Cardiac muscle cell (in vitro differentiated cells and primary cell): ENCODE data around the gene IMPA2. TPM values are rescaled to one million over a fixed set of nuclear protein-coding genes. Genes with fewer than 3 reads are reported as not detected.
"Not testable (repeated sequence)": the region's sequence is repeated elsewhere in the genome, so short reads cannot be mapped to it uniquely, and the experiment has no call there.

Source experiments
- DNase-seq, 2 donors: peaks; one replicate each; pipeline versions ENCODE4 v3.0.0 to v3.0.0-alpha.2; 2010 to 2017; ENCODE audit warnings: low read depth in 1 of 2, low spot score in 1 of 2
- H3K27ac ChIP-seq: fragments of 200-600 bp; sonication (generic); 2 replicates; pipeline ENCODE4 v1.5.1; 2016
- H3K27me3 ChIP-seq: fragments of 200-600 bp; sonication (generic); 2 replicates; pipeline ENCODE4 v1.6.0; 2016; ENCODE audit warnings: control low read depth
- H3K36me3 ChIP-seq: fragments of 200-600 bp; sonication (generic); 2 replicates; pipeline ENCODE4 v1.5.1; 2016; ENCODE audit warnings: control low read depth
- H3K4me1 ChIP-seq: fragments of 200-600 bp; sonication (generic); 2 replicates; pipeline ENCODE4 v1.8.1; 2017; ENCODE audit warnings: low read depth, mild to moderate bottlenecking, mixed run types
- H3K4me3 ChIP-seq: fragments of 200-600 bp; sonication (generic); 2 replicates; pipeline ENCODE4 v1.5.1; 2016; ENCODE audit warnings: mild to moderate bottlenecking
- H3K9me3 ChIP-seq: fragments of 200-600 bp; sonication (generic); 2 replicates; pipeline ENCODE4 v1.5.1; 2017; ENCODE audit warnings: low read depth, mild to moderate bottlenecking, control low read depth
- polyA plus RNA-seq: library from polyadenylated mRNA; unstranded; fragments of >200 nt; fragmentation: Nextera tagmentation; extraction: Ambion mirVana; gene quantifications from 2 replicates; pipeline ENCODE4 v1.2.1, GENCODE V29; 2016
- total RNA-seq: library from RNA; depleted of rRNA; stranded (reverse); fragments of >200 nt; gene quantifications from 2 replicates; pipeline ENCODE4 v1.2.3, GENCODE V29; 2016
- TF ChIP-seq, protein P1 (sequence below): IDR thresholded peaks from 2 replicates; pipeline ENCODE4 v1.5.1; 2012; ENCODE audit warnings: low read depth, mild to moderate bottlenecking, low read length

Gene IMPA2
- total and polyA plus RNA-seq, 2 experiments from 2014 or later = 23.9 to 60.0 TPM

DNA sequence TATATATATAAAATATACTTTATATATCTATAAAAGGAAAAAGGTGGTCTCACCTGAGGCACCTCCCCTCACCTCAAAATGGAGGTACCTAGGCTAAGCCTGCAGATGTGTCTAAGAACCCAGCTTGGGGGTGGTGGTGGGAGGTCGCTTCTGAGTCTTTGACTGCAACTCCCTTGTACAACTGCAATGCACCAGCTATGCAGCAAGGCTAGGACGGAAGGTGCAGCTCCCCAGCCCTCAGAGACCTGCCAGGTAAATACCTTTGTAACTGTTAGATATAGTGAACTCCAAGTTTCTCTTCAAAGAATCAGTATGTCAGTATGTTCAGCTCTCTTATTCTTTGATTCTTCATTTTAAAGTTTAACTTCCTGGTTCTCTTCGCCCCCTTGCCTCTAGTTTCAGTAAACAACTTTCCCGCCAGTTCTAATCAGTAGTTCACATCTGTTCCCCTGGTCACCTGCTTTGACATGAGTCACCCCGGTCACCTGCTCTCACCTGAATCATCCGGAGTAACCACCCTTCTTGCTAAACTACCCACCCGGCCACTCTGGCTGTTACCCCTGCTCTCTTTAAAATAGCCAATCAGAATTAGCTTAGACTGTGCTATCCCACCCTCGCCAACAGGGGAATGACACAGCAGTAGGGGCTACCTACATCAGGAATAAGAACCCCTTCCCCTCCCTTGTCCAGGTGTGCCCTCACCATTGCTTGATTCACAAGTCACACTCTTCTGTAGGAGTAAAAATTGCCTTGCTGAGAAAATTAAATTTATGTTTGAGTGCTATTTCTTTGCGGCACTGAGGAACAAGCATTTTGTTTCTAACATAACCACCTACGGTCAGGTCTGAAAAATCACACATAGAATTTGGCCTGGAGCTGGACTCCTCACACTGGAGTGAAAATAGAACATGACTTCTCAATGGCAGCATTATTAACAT, 24.7 kb upstream of the IMPA2 start:
- Histone ChIP-seq H3K27me3 (no peaks in the 10 kb centered on the region), H3K4me1 (peaks cover 6% of the 10 kb centered on the region), H3K4me3 (no peak overlapping the region), H3K9me3 (no peaks in the 10 kb centered on the region), H3K36me3 (no peaks in the 10 kb centered on the region), H3K27ac (no peak overlapping the region)
- DNase-seq = no peak
- TF ChIP-seq, protein P1, sequence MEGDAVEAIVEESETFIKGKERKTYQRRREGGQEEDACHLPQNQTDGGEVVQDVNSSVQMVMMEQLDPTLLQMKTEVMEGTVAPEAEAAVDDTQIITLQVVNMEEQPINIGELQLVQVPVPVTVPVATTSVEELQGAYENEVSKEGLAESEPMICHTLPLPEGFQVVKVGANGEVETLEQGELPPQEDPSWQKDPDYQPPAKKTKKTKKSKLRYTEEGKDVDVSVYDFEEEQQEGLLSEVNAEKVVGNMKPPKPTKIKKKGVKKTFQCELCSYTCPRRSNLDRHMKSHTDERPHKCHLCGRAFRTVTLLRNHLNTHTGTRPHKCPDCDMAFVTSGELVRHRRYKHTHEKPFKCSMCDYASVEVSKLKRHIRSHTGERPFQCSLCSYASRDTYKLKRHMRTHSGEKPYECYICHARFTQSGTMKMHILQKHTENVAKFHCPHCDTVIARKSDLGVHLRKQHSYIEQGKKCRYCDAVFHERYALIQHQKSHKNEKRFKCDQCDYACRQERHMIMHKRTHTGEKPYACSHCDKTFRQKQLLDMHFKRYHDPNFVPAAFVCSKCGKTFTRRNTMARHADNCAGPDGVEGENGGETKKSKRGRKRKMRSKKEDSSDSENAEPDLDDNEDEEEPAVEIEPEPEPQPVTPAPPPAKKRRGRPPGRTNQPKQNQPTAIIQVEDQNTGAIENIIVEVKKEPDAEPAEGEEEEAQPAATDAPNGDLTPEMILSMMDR = no peak

DNA sequence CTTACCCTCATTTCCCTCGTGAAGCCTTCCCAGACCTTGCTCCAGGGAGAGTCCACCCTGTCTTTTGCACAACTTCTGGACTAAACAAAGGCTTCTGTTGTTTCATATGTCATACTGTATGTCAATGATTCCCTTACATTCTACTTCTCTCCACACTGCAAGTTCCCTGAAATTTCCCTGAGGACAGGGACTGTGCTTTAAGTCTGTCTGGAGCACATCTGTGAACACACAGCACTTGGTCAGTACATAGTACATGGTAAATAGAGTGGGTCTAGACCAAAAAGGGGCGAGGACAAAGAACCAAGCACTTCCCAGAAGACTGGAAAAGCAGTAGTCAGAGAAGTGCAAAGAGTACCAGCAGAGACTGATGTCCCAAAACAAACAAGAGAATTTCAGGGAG, 23.7 kb upstream of the IMPA2 start:
- Histone ChIP-seq H3K27me3 (no peaks in the 10 kb centered on the region), H3K4me3 (no peak overlapping the region), H3K36me3 (no peaks in the 10 kb centered on the region), H3K9me3 (no peaks in the 10 kb centered on the region), H3K4me1 (peaks cover 4% of the 10 kb centered on the region), H3K27ac (no peak overlapping the region)
- DNase-seq = no peak
- TF ChIP-seq, protein P1 = no peak

DNA sequence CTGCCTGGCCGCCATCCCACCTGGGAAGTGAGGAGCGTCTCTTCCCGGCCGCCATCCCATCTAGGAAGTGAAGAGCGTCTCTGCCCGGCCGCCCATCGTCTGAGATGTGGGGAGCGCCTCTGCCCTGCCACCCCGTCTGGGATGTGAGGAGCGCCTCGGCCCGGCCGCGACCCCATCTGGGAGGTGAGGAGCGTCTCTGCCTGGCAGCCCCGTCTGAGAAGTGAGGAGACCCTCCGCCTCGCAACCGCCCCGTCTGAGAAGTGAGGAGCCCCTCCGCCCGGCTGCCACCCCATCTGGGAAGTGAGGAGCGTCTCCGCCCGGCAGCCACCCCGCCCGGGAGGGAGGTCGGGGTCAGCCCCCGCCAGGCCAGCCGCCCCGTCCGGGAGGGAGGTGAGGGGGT, 21.7 kb upstream of the IMPA2 start:
- not testable (repeated sequence) for DNase-seq, H3K27ac ChIP-seq, H3K36me3 ChIP-seq, H3K9me3 ChIP-seq, H3K4me3 ChIP-seq, H3K27me3 ChIP-seq, H3K4me1 ChIP-seq

DNA sequence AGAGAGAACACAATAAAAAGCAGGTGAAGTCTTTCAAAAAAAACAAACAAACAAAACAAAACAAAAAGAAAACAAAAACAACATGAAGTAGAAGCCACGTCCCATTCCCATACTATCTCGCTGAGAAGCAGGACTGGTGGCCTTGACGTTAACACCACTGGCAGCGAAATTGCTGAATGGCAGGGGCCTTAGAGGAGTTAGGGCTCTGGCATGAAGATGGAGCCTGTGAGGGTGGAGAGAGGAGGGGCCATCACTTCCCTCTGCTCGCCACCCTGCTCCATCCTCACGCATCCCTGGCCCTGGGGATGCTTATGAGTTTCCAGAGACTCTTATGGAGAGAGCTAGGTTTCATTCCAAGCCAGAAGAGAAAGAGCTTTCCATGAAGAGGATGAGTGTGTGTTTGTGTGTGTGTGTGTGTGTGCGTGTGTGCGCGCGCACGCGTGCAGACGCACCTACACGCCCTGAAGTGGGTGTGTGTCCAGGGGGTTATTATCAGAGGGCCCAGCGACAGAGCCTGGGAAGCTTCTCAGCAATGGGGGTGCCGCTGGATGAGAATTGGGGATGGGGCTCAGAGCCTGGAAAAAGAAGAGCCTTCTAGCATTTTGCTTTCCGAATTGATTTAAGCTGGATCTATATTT, 20.4 kb upstream of the IMPA2 start:
- Histone ChIP-seq H3K9me3 (no peaks in the 10 kb centered on the region), H3K27ac (no peak overlapping the region), H3K4me3 (no peak overlapping the region), H3K27me3 (no peaks in the 10 kb centered on the region), H3K4me1 (peaks cover 4% of the 10 kb centered on the region), H3K36me3 (no peaks in the 10 kb centered on the region)
- TF ChIP-seq, protein P1 = no peak
- DNase-seq = no peak

DNA sequence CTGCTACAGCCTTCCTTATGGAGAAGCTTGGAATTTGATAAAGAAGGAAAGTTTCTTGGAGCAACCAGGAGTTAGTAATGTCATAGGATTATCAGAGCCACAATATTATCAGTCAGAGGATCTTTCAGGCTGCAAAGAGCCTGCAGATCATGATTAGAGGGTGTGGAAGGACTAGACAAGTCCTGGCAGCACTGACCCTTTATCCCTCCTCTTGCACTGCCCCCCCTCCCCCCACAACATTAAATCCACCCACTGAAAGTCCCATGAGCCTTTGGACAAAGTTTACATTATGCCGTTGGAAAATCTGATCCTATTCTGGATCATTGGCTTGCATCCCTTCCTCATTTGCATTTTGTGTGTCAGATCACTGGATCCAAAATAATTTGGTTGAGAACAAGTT, 18.7 kb upstream of the IMPA2 start:
- Histone ChIP-seq H3K4me1 (peaks cover 4% of the 10 kb centered on the region), H3K36me3 (no peaks in the 10 kb centered on the region), H3K4me3 (no peak overlapping the region), H3K27ac (no peak overlapping the region), H3K9me3 (no peaks in the 10 kb centered on the region), H3K27me3 (no peaks in the 10 kb centered on the region)
- TF ChIP-seq, protein P1 = no peak
- DNase-seq = no peak

DNA sequence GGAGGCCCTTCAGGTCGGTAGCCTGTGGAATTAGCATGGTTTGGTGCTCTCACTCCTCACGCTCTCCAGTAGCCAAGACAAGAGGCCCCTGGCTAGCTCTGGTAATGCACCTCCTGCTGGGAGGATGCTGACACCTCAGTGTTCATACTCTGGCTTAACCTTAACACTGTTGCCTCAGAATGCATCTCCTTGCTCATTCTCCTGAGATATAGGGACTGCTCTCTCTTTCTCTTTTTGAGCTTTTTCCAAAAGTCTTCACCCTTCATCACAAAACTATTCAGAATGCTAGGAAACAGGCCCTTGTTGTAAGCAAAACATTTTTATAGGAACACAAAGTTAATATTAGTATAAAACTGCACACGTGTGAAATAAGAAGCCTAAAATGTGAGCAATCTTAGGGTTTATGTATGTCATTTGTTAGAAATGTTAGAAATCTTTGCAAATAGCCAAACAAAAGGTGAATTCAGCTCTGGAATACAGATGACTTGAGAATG, 17.3 kb upstream of the IMPA2 start:
- TF ChIP-seq, protein P1 = peak; percentile 21
- no peak overlapping the region for H3K4me3 ChIP-seq
- peaks cover 4% of the 10 kb centered on the region for H3K4me1 ChIP-seq
- DNase-seq = peak in 1 of 2 donors; percentile 40
- H3K36me3 ChIP-seq = no peaks in the 10 kb centered on the region
- H3K27ac ChIP-seq = no peak overlapping the region
- no peaks in the 10 kb centered on the region for H3K27me3 ChIP-seq
- no peaks in the 10 kb centered on the region for H3K9me3 ChIP-seq
